ENCODE measurements around the gene PADI2.

PADI2 gene

GRCh38 chr1:17047924-17048323 lies 71.3 kb downstream of the PADI2 start:
- Histone ChIP-seq H3K27ac (no peak overlapping the region), H3K4me3 (no peak overlapping the region), H3K9ac (ENCODE audit: insufficient read length) (no peak overlapping the region), H3K36me3 (ENCODE audit: insufficient read depth, low read length) (peaks cover 45% of the 10 kb centered on the region), H3K9me3 (ENCODE audit: low read depth, low read length) (no peaks in the 10 kb centered on the region)
- TF ChIP-seq POLR2AphosphoS5 (IDR thresholded peaks at IDR 0.05; ENCODE audit: borderline replicate concordance, low read depth, low read length) (no peak), FOXP2 (optimal IDR thresholded peaks at IDR 0.05; ENCODE audit: control extremely low read depth, extremely low read length, insufficient read depth) (no peak), EZH2 (IDR thresholded peaks at IDR 0.05) (no peak)
- DNase-seq (ENCODE audit: low read depth, low spot score): no peak

- H3K27ac ChIP-seq: peak overlapping the region; percentile 68; the same call in 1 of the 2 replicates
- H3K4me3 ChIP-seq: no peak overlapping the region
- no peak overlapping the region for H3K9ac ChIP-seq (ENCODE audit: insufficient read length)
- DNase-seq (ENCODE audit: low read depth, low spot score): no peak
- H3K9me3 ChIP-seq (ENCODE audit: low read depth, low read length): no peaks in the 10 kb centered on the region
- TF ChIP-seq FOXP2 (optimal IDR thresholded peaks at IDR 0.05; ENCODE audit: control extremely low read depth, extremely low read length, insufficient read depth) (no peak), EZH2 (IDR thresholded peaks at IDR 0.05) (no peak)
- peaks cover 52% of the 10 kb centered on the region for H3K36me3 ChIP-seq (ENCODE audit: insufficient read depth, low read length)
These were observed 73.0 kb downstream of the PADI2 start for GRCh38 chr1:17046334-17046657.

GRCh38 chr1:17045634-17046333 lies 73.5 kb downstream of the PADI2 start:
- H3K27ac ChIP-seq: no peak overlapping the region
- H3K4me3 ChIP-seq: peak overlapping the region; percentile 62
- H3K9ac ChIP-seq (ENCODE audit: insufficient read length): no peak overlapping the region
- no peak for DNase-seq (ENCODE audit: low read depth, low spot score)
- H3K36me3 ChIP-seq (ENCODE audit: insufficient read depth, low read length): peaks cover 51% of the 10 kb centered on the region
- no peaks in the 10 kb centered on the region for H3K9me3 ChIP-seq (ENCODE audit: low read depth, low read length)
- TF ChIP-seq POLR2AphosphoS5 (IDR thresholded peaks at IDR 0.05; ENCODE audit: borderline replicate concordance, low read depth, low read length): no peak
- TF ChIP-seq FOXP2 (optimal IDR thresholded peaks at IDR 0.05; ENCODE audit: control extremely low read depth, extremely low read length, insufficient read depth): no peak
- no peak for TF ChIP-seq EZH2 (IDR thresholded peaks at IDR 0.05)

- H3K36me3 ChIP-seq (ENCODE audit: insufficient read depth, low read length): peaks cover 51% of the 10 kb centered on the region
- no peak overlapping the region for H3K9ac ChIP-seq (ENCODE audit: insufficient read length)
- no peak for DNase-seq (ENCODE audit: low read depth, low spot score)
- no peak overlapping the region for H3K4me3 ChIP-seq
- H3K27ac ChIP-seq: no peak overlapping the region
- H3K9me3 ChIP-seq (ENCODE audit: low read depth, low read length): no peaks in the 10 kb centered on the region
- TF ChIP-seq FOXP2 (optimal IDR thresholded peaks at IDR 0.05; ENCODE audit: control extremely low read depth, extremely low read length, insufficient read depth) (no peak), POLR2AphosphoS5 (IDR thresholded peaks at IDR 0.05; ENCODE audit: borderline replicate concordance, low read depth, low read length) (no peak), EZH2 (IDR thresholded peaks at IDR 0.05) (no peak)
These were observed 74.1 kb downstream of the PADI2 start for GRCh38 chr1:17045150-17045549.

GRCh38 chr1:17043676-17044075 lies 75.6 kb downstream of the PADI2 start:
- no peak for DNase-seq (ENCODE audit: low read depth, low spot score)
- TF ChIP-seq EZH2 (IDR thresholded peaks at IDR 0.05): no peak
- TF ChIP-seq FOXP2 (optimal IDR thresholded peaks at IDR 0.05; ENCODE audit: control extremely low read depth, extremely low read length, insufficient read depth): no peak
- no peak for TF ChIP-seq POLR2AphosphoS5 (IDR thresholded peaks at IDR 0.05; ENCODE audit: borderline replicate concordance, low read depth, low read length)
- no peaks in the 10 kb centered on the region for H3K9me3 ChIP-seq (ENCODE audit: low read depth, low read length)
- H3K9ac ChIP-seq (ENCODE audit: insufficient read length): no peak overlapping the region
- H3K27ac ChIP-seq: no peak overlapping the region
- H3K36me3 ChIP-seq (ENCODE audit: insufficient read depth, low read length): peaks cover 48% of the 10 kb centered on the region
- H3K4me3 ChIP-seq: no peak overlapping the region

- Histone ChIP-seq H3K9ac (ENCODE audit: insufficient read length) (no peak overlapping the region), H3K36me3 (ENCODE audit: insufficient read depth, low read length) (peaks cover 54% of the 10 kb centered on the region), H3K27ac (no peak overlapping the region; the same call in 1 of the 2 replicates), H3K4me3 (no peak overlapping the region), H3K9me3 (ENCODE audit: low read depth, low read length) (no peaks in the 10 kb centered on the region)
- DNase-seq (ENCODE audit: low read depth, low spot score): no peak
- TF ChIP-seq POLR2AphosphoS5 (IDR thresholded peaks at IDR 0.05; ENCODE audit: borderline replicate concordance, low read depth, low read length) (no peak), FOXP2 (optimal IDR thresholded peaks at IDR 0.05; ENCODE audit: control extremely low read depth, extremely low read length, insufficient read depth) (no peak), EZH2 (IDR thresholded peaks at IDR 0.05) (no peak)
These were observed 79.1 kb downstream of the PADI2 start for GRCh38 chr1:17040135-17040534.

- TF ChIP-seq POLR2AphosphoS5 (IDR thresholded peaks at IDR 0.05; ENCODE audit: borderline replicate concordance, low read depth, low read length): no peak
- no peak for TF ChIP-seq FOXP2 (optimal IDR thresholded peaks at IDR 0.05; ENCODE audit: control extremely low read depth, extremely low read length, insufficient read depth)
- no peak for TF ChIP-seq EZH2 (IDR thresholded peaks at IDR 0.05)
- H3K27ac ChIP-seq: no peak overlapping the region
- no peak overlapping the region for H3K4me3 ChIP-seq
- DNase-seq (ENCODE audit: low read depth, low spot score): no peak
- H3K9me3 ChIP-seq (ENCODE audit: low read depth, low read length): no peaks in the 10 kb centered on the region
- peaks cover 47% of the 10 kb centered on the region for H3K36me3 ChIP-seq (ENCODE audit: insufficient read depth, low read length)
- no peak overlapping the region for H3K9ac ChIP-seq (ENCODE audit: insufficient read length)
These were observed 79.7 kb downstream of the PADI2 start for GRCh38 chr1:17039522-17039921.

GRCh38 chr1:17033481-17033880 lies 85.8 kb downstream of the PADI2 start:
- Histone ChIP-seq H3K27ac (no peak overlapping the region), H3K4me3 (no peak overlapping the region), H3K9me3 (ENCODE audit: low read depth, low read length) (no peaks in the 10 kb centered on the region), H3K9ac (ENCODE audit: insufficient read length) (no peak overlapping the region), H3K36me3 (ENCODE audit: insufficient read depth, low read length) (peaks cover 33% of the 10 kb centered on the region)
- no peak for DNase-seq (ENCODE audit: low read depth, low spot score)
- TF ChIP-seq EZH2 (IDR thresholded peaks at IDR 0.05) (no peak), FOXP2 (optimal IDR thresholded peaks at IDR 0.05; ENCODE audit: control extremely low read depth, extremely low read length, insufficient read depth) (no peak), POLR2AphosphoS5 (IDR thresholded peaks at IDR 0.05; ENCODE audit: borderline replicate concordance, low read depth, low read length) (no peak)

GRCh38 chr1:17032741-17033140 lies 86.5 kb downstream of the PADI2 start:
- Histone ChIP-seq H3K27ac (0 out of 2 replicates have a peak overlapping the region, but pooled peaks have one; percentile 23), H3K4me3 (no peak overlapping the region), H3K36me3 (ENCODE audit: insufficient read depth, low read length) (peaks cover 35% of the 10 kb centered on the region), H3K9me3 (ENCODE audit: low read depth, low read length) (no peaks in the 10 kb centered on the region), H3K9ac (ENCODE audit: insufficient read length) (no peak overlapping the region)
- TF ChIP-seq EZH2 (IDR thresholded peaks at IDR 0.05) (no peak), FOXP2 (optimal IDR thresholded peaks at IDR 0.05; ENCODE audit: control extremely low read depth, extremely low read length, insufficient read depth) (no peak)
- DNase-seq (ENCODE audit: low read depth, low spot score): no peak
